LHCN-M2 (cell line): ENCODE results near the gene KDM4C. TPM values are rescaled to one million over a fixed set of nuclear protein-coding genes. Genes with fewer than 3 reads are reported as not detected.

ENCODE experiments used
- DNase-seq: peaks from one replicate; pipeline ENCODE4 v3.0.0-alpha.2; 2012; ENCODE audit warnings: low read depth
- total RNA-seq: library from RNA; depleted of rRNA; stranded (reverse); fragments of >200 nt; gene quantifications from 2 replicates; pipeline ENCODE4 v1.2.3, GENCODE V29; 2014

Gene KDM4C
- total RNA-seq, 1 experiment from 2014 or later, result 22.6 TPM

GRCh38 chr9:6869081-6869948 lies 111.5 kb downstream of the KDM4C start:
- DNase-seq, result no peak

GRCh38 chr9:6870149-6870548 lies 112.4 kb downstream of the KDM4C start:
- no peak for DNase-seq

- no peak for DNase-seq
Observed at GRCh38 chr9:6870650-6871477, 113.1 kb downstream of the KDM4C start.

GRCh38 chr9:6873857-6874256 lies 116.1 kb downstream of the KDM4C start:
- peak; percentile 77 for DNase-seq

- DNase-seq, result no peak
Observed at GRCh38 chr9:6876195-6876894, 118.6 kb downstream of the KDM4C start.

- peak; percentile 41 for DNase-seq
Observed at GRCh38 chr9:6877671-6878161, 119.9 kb downstream of the KDM4C start.

GRCh38 chr9:6880626-6881025 lies 122.9 kb downstream of the KDM4C start:
- DNase-seq, result no peak

- DNase-seq, result no peak
Observed at GRCh38 chr9:6884101-6884500, 126.3 kb downstream of the KDM4C start.

- DNase-seq, result no peak
Observed at GRCh38 chr9:6884990-6885389, 127.2 kb downstream of the KDM4C start.

- no peak for DNase-seq
Observed at GRCh38 chr9:6887051-6887450, 129.3 kb downstream of the KDM4C start.

GRCh38 chr9:6889868-6890267 lies 132.1 kb downstream of the KDM4C start:
- DNase-seq, result no peak

- no peak for DNase-seq
Observed at GRCh38 chr9:6893350-6894131, 135.8 kb downstream of the KDM4C start.

GRCh38 chr9:6894135-6894534 lies 136.4 kb downstream of the KDM4C start:
- no peak for DNase-seq

GRCh38 chr9:6895754-6896153 lies 138.0 kb downstream of the KDM4C start:
- no peak for DNase-seq

- DNase-seq, result peak; percentile 35
Observed at GRCh38 chr9:6896562-6896961, 138.8 kb downstream of the KDM4C start.

- DNase-seq, result no peak
Observed at GRCh38 chr9:6897207-6897822, 139.5 kb downstream of the KDM4C start.

GRCh38 chr9:6897898-6898302 lies 140.1 kb downstream of the KDM4C start:
- no peak for DNase-seq

GRCh38 chr9:6899274-6899673 lies 141.5 kb downstream of the KDM4C start:
- DNase-seq, result no peak

GRCh38 chr9:6900440-6900883 lies 142.7 kb downstream of the KDM4C start:
- DNase-seq, result no peak

- DNase-seq, result no peak
Observed at GRCh38 chr9:6901180-6901579, 143.4 kb downstream of the KDM4C start.
